Activated T-cell treated with anti-CD3 and anti-CD28 coated beads, Interleukin-2, amount 50 U/mL, for 48 hours (primary cell): Measurements from ENCODE around the gene FAM81B.

ENCODE experiments used
- DNase-seq, 2 experiments: peaks; one replicate each; pipeline ENCODE4 v3.0.0-alpha.2; 2020

Gene FAM81B

GRCh38 chr5:95403996-95404395 is 12.8 kb downstream of the FAM81B start:
- no peak for DNase-seq

DNA sequence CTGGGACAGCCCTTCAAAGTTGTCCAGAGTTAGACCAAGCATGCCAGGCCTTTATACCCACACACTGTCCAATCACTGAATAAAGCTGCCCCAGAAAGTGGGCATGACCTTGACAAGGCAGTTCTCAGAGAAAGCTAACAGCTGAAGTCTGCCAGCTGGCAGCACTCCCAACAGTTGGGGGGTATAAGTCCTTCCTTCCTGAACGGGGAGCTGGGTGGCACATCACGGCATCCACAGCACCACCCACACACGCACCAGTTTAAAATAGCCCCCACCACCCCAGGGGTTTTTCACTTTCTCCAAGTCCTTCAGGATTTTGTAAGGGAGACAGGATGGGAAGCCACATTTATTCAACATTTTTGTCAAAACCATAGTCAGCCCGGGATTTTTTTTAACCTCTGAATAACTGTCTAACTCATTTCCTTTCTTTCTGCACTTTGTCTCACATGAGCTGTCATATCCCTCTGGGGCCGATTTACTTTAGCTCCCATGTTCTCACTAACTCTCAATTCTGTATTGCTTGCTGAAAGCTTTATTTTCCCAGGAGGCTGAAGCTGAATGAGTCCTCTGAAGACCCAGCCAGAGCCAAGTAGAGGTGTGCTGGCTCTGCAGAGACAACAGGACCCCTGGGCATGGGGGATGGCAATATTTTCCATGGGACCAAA is 15.4 kb downstream of the FAM81B start:
- DNase-seq, result no peak

GRCh38 chr5:95410279-95410678 is 19.1 kb downstream of the FAM81B start:
- no peak for DNase-seq

- DNase-seq, result no peak
Observed at GRCh38 chr5:95411474-95411873, 20.3 kb downstream of the FAM81B start.

DNA sequence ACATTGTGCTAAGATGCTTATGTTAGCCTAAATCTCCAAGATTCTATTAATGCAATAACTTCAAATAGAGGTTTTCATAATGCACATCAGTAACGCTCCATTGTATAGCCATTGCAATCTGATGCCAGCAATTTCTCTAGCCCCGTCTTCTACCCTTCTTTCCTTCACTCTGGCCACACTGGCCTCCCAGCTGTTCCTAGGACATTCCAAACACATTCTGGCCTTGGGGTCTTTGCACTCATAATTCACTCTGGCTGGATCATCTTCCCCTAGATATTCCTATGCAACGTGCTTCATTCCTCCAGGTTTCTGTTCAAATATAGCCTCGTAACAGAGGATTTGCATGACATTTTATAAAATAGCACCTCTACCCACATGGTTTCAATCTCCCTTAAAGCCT is 23.3 kb downstream of the FAM81B start:
- DNase-seq, result no peak

DNA sequence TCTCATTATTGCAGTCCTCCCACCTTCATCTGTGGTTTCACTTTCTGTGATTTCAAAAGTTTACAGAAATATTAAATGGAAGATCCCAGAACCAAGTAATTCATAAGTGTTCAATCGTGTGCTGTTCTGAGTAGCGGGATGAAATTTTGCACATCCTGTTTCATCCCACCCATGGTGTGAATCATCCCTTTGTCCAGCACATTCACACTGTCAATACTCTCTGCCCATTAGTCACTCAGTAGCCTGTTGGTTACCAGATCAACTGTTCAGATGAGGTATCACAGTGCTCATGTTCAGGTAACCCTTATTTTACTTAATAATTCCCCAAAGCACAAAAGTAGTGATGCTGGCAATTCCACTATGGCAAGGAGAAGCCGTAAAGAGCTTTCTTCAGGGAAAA is 26.8 kb downstream of the FAM81B start:
- no peak for DNase-seq

- DNase-seq, result no peak
Observed at GRCh38 chr5:95422838-95423237, 31.7 kb downstream of the FAM81B start.

GRCh38 chr5:95424016-95424415 is 32.9 kb downstream of the FAM81B start:
- no peak for DNase-seq

DNA sequence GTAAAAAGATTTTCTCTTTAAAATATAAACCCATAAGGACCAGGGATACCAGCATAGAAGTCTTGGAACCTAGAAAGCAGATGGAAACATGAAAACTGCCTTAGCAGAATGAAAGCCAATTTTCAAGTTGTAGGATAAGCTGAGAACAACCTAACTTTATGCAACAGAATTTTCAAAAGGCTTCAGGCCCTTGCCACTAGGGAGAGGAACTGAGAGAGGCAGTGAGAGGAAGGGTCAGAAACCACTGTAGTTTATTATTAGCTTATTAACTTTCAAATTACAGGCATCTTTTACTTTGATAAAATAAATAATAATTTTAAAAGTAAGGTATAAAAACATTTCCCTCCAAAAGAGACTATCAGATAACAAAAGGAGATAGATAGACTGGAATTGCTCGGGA is 33.4 kb downstream of the FAM81B start:
- no peak for DNase-seq

GRCh38 chr5:95426227-95426626 is 35.1 kb downstream of the FAM81B start:
- DNase-seq, result no peak

GRCh38 chr5:95432779-95433178 is 41.6 kb downstream of the FAM81B start:
- no peak for DNase-seq

DNA sequence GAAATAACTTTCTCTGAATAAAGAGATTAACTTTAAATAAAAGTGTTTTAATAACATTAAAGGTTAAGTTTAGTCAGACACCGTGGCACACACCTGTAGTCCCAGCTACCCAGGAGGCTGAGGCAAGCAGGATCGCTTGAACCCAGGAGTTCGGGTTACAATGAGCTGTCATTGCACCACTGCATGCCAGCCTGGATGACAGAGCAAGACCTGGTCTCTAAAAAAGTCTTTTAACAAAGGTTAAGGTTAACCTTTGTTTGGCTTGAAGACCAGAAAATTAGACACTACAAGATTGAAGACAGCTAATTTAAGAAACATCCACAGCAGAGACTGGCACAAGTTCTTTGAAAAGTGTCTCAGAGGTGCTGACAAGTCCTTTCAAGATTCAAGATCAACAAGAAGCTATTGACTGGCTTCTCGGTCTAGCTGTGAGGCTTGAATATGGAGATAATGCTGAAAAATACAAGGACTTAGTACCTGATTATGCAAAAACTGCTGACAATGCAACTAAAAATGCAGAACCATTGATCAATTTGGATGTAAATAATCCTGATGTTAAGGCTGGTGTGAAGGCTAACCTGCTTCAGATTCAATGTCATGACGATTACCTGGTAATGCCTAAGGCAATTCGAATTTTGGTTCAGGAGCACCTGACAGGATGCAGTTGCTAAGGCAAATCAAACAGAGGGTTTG is 48.8 kb downstream of the FAM81B start:
- no peak for DNase-seq

- DNase-seq, result no peak
Observed at GRCh38 chr5:95440825-95441224, 49.7 kb downstream of the FAM81B start.

DNA sequence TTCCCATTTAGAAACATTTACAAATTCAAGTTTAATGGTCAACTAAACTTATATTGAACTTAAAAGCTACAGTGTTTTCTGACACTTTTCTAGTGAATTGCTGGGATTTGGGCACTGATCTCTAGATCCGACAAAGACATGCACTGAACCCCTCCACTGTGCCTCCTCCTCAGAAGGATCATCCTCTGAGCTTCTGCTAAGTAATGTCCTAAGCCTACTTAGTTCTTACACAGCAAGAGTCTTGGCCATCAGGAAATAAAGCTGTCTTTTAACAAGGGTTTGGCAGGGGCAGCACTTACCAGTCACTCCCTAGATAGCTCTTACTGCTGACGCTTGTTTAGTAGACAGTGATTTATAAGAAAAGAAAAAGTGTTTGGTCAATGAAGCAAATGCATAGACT is 50.5 kb downstream of the FAM81B start:
- DNase-seq, result no peak

DNA sequence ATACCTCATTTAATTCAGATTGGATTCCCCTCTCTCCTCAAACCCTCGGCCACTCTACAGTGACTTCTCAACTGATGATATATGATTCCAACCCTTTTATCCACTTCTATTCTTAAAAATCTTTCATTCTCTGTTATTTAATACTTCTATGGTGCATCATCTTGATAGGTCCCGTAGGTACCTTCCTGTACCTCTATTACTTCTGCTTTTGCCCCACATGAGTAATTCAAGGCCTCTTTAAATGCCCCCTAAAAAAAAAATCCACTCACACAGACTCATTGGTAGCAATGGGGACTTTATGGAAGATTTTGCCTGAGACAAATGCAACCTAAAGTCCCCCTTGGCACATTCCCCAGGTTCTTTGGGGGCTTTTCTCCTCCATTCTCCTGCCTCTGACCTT is 54.3 kb downstream of the FAM81B start:
- DNase-seq, result no peak

DNA sequence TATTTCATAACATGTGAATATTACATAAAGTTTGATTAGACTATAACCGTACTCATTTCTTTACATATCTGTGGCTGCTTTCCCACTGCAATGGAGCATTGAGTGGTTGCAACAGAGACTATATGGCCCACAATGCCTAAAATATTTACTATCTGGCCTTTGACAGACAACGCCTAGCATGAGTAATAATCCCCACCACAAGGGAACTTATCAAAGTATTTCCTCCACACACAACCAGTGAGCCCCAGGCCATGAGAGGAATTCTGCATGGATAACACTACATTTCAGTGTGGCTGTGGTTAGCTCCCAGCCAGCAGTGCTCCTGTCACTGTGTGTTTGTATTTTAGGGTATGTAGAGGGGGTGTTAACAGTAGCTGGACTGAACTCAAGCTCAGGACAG is 54.8 kb downstream of the FAM81B start:
- DNase-seq, result no peak

DNA sequence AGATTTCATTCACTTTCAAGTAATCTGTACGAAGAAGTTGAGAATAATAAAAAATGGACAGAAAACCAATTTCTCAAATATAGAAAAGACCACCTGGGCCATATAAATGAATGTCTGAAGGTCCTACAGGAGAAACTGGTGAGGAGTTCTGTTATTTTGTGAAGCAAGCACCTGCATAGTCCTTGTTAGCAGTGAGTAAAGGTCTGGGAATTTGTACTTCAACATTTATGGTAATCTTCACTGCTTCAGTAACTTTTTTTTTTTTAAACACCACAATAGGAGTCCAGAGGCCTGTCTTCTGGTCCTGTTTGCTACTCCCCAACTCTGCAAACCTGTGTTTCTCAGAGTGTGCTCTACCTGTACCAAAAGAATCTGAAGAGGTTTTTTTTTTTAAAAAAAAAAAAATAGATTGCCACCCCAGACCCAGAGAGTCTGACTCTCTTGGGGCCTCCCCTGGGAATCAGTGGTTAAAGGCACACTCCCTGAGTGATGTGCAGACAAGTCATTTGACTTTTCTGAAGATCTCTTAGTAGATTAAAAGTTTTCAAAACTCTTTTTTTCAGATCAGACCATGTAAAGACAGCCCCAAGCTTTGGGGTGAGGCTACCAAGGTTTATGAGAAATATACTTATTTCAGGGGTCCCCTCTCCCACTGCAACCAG is 55.5 kb downstream of the FAM81B start:
- no peak for DNase-seq

DNA sequence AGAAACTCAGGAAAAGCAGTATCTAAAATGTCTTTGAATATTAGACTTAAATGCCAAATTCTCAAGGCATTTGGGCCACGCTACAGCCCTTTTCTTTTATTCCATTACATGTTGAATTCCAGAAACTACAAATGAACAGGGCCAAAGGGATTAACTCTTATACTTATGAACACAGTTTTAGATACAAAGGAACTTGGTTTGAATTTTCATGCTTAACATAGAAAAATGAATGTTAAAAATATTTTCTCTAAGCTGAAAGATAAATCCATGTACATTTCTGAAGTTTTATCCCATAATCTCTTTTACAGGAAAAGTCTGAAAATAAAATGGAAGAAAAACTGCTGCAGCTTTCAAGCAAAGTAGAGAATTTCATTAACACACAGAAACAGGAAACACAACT is 56.8 kb downstream of the FAM81B start:
- no peak for DNase-seq

- no peak for DNase-seq
Observed at GRCh38 chr5:95448789-95449188, 57.6 kb downstream of the FAM81B start.

GRCh38 chr5:95449460-95449859 is 58.3 kb downstream of the FAM81B start:
- DNase-seq, result no peak

- DNase-seq, result no peak
Observed at GRCh38 chr5:95454536-95454935, 63.4 kb downstream of the FAM81B start.

- DNase-seq, result no peak
Observed at GRCh38 chr5:95460665-95461064, 69.5 kb downstream of the FAM81B start.

DNA sequence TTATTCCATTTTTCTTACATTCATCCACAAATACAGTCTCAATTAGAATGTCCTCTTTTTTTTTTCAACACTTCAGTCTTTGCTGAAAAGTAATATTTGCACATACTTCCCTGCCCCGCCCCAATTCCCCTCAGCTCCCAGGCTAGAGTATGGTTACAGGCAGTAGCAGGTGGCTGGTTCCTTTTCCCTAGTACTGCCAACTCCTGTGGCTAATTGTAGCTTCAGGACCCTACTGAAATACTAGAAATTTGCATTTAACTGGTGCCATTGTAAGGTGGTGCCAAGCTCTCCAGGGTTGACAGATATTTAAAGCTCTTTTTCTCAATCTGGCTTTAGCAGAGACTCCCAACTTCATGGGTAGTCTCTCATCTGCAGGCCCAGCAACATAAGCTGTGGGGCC is 80.3 kb downstream of the FAM81B start:
- no peak for DNase-seq

- DNase-seq, result no peak
Observed at GRCh38 chr5:95471942-95472341, 80.8 kb downstream of the FAM81B start.
